HG03558 (cell line): Measurements from ENCODE around the gene CYB561A3.
A peak's percentile ranks its signal among the peaks of the same experiment; 100 is the strongest.
"Not testable (repeated sequence)": the region's sequence is repeated elsewhere in the genome, so short reads cannot be mapped to it uniquely, and the experiment has no call there.

Experiments
- ATAC-seq: cut with Tn5 transposase; IDR thresholded peaks from one replicate; pipeline ENCODE4 v1.9.1; 2021; ENCODE audit warnings: moderate number of reproducible peaks; ENCODE audit not compliant: unreplicated experiment; ENCODE audit errors: extremely low read depth

Gene CYB561A3, protein sequence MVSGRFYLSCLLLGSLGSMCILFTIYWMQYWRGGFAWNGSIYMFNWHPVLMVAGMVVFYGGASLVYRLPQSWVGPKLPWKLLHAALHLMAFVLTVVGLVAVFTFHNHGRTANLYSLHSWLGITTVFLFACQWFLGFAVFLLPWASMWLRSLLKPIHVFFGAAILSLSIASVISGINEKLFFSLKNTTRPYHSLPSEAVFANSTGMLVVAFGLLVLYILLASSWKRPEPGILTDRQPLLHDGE

DNA sequence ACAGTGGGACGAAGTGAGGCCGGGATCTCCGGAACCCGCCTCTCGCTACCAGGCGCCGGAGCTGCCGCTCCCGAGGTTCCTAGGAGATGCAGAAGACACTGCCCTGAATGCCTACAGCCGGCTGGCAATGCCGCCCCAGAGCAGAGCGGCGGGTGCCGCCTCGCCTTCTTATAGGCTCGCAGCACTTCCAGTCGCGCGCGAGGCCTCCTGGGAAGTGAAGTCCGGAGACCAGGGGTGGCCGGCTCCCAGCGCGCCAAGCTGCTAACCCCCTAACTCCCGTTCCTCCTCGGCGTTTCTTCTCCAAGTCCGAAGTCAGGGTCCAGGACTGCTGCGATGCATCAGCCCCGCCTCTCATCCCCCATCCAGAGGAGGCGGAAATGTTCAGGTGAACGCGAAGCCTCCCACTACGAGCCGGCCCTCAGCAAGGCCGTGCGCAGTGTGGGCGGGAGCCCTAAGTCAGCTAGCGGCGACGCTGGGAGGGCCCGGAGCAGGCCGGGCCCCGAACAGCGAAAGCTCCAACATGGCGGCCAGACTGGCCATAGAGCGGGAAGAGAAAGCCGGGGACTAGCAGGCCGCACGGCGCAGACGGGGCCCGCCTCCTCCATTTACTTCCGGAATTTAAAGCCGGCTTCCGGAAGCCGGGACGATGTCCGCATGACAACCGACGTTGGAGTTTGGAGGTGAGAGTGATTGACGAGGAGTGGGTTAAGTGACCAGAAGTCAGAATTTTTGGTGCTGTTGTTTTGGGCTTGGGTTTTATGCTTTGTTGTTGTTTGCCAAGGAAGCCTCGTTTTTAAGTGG is at the start of gene CYB561A3, which contains the start of gene TMEM138:
TSS of gene CYB561A3 (minus strand) at position 142 of the 801 bp plus-strand sequence. CDS start 5,169 bp downstream, outside the sequence.
TSS of gene TMEM138 (plus strand) at position 634 of the 801 bp plus-strand sequence. CDS start 2,017 bp downstream, outside the sequence.
- ATAC-seq: peak; percentile 76

DNA sequence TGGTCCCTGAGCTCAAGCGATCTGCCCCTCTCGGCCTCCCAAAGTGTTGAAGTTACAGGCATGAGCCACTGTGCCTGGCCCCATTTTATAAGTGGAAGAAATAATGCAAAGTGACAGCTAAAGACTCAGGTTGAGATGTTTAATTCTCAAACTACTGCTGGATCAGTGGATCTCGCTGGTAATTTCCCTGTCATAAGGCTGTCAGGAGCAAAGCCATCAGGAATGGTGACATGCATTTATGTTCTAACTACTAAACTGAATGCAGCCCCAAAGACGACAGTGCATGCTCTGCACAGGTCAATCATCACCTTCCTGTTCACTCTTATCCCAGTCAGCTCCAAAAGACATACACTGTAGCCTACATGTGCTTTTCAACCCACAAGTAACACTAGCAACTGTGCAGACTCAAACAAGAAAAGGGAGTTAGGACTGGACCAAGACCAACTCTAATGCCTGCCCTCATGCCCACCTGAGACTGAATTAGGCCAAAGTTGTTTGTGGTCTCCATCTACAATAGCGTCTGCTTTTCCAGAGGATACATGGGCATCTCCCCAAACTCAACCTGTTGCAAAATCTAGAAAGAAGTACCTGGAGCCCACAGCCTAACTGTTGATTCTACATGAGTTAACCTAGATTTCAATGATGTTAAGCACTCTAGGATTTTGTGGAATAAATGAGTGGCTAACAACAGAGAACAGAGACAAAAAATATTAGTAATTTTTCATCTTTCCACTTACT is 45.5 kb upstream of the CYB561A3 start:
- no peak for ATAC-seq

DNA sequence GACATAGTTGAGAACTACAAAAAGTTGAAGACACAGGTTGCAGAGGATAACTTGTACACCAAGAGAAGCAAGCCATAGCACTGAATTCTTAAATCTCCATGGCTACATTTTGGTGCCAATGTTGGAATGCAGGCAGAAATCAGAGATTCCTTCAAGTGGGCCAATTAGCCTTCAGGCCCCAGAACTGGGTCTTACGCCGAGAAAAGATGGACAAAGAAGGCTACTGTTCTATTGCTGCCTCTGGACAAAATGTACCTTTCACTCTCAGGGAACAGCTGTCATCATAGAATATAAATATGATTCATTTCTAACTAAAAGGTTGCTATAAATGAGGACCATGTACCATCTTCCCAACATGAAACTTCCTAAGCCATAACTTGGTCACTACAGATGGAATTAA is 44.4 kb upstream of the CYB561A3 start:
- no peak for ATAC-seq

DNA sequence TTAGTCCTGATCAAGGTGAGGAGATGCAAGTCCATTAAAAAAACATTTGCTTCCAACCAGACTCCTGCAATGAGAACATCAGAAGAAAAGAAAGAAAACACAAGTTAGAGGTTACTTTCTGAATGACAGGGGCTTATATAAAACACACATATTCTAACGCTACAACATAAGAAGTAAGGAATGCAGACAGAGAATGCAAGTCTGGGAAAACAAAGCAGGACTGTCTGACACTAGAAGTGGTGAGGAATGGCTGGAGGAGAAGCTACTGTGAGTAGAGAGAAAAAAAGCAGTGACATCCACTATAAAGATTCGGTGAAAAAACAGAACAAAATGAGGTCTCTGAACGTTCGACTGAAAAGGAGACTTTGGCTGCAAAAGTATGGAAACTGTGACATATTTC is 43.0 kb upstream of the CYB561A3 start:
- ATAC-seq: no peak

DNA sequence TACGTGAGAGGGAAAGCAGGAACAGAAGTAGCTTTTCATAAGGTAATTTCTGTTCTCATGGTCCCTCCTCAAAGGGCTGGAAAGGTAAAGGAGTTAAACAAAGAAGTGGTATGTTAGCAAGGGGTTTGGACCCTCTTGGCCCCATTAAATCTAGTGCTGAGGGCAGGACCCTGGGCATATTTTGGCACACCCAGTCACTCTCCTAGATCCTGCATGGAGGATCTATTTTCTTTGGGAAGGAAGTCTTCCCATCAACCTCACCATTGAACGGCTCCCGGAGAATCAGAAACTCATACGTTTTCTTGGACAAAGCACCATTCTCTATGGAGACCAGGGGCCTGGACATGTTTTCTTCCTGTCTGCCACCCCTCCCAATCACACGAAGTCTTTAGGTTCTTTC is 42.4 kb upstream of the CYB561A3 start:
- ATAC-seq: no peak

DNA sequence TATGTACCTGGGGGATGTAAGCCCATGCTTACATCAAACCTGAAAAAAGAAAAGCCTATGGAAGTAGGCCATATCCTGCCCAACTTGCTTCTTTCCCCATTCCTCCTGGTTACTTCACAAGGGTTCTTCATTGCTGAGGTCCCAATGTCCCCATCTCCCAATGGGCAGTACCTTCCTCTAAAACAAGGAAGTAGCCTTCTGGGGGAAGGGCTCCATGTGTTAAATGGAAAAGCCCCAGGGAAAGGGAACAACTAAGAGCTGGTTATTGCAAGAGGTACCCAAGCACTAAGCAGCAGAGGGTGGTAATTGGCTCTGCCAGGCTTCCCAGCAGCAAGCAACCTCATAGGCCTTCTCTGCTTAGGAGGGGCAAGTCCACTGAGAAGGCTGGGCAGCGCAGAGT is 42.0 kb upstream of the CYB561A3 start:
- no peak for ATAC-seq

DNA sequence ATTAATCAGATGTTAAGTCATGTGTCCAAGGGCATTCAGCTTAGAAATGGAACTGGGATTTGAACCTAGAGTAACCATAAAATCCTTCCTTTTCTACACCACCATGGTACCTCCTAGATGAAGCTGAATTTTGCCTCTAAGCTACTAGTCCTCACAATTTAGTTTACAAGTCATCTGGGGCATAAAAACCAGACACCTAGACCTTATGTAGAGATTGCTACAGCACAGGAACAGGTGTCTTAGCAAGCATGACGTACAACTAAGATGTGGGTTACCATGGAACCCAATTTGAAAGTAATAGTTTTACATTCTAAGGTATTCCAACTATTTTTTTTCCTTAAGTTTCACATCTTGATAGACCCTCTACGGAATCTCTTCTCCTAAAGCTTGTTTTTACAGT is 39.9 kb upstream of the CYB561A3 start:
- ATAC-seq: no peak

DNA sequence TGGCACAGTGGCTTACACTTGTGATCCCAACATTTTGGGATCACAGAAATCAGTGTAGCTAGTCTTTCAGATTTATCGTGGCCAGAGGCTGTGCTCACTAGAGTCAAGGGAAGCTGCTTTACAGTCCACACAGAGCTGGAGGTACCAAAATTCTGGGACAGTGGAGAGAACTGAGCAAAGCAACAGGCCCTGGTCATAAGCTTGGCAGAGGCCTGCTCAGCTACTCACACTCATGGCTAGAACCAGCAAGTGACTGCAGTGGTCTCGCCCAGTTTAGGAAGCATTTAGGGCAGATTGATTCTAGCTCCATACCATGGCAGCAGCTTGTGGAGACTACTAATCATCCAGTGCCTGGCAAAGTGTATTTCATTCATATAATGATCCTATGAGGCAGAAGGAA is 39.5 kb upstream of the CYB561A3 start:
- ATAC-seq: no peak

DNA sequence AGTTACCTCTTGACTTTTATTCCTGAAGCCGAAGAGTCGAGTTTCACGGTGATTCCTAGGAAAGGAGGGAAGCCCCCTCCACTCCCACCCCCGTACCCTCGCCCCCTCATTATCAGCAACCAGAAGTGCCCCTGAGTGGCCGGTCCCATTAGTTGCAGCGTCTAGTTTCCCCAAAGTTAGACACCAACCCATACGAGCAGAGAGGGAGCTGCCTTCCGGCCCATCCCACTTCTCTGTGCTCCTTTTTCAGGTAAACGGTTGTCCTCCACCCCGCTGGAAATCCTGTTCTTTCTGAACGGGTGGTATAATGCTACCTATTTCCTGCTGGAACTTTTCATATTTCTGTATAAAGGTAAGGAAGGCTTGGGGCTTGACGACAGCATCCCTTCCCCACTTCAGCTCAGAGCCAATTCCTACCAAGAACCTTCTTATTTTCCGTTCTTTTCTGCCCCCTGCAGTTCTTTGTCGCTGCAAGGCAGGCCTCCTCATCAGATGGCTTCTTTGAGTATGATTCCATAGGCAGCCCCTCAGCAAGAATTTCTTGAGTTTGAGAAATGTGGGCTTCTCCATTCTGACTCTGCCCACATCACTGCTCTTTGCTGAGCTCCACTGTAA is 31.4 kb upstream of the CYB561A3 start:
- ATAC-seq: no peak

DNA sequence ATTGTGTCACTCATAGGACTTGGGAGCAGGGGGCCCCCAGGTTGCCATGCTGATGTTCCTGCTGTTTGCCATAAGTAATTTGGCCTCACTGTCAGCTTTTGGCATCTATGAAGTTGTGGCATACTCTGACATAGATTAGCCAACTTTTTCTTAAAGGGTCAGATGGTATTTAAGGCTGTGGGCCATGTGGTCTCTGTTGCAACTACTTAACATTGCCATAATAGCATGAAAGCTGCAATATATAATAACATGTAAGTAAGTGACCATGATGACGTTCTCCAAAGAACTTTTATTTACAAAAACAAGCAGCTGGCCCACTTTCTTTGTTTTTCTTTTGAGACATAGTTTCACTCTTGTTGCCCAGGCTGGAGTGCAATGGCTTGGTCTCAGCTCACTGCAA is 28.5 kb upstream of the CYB561A3 start:
- ATAC-seq: no peak

DNA sequence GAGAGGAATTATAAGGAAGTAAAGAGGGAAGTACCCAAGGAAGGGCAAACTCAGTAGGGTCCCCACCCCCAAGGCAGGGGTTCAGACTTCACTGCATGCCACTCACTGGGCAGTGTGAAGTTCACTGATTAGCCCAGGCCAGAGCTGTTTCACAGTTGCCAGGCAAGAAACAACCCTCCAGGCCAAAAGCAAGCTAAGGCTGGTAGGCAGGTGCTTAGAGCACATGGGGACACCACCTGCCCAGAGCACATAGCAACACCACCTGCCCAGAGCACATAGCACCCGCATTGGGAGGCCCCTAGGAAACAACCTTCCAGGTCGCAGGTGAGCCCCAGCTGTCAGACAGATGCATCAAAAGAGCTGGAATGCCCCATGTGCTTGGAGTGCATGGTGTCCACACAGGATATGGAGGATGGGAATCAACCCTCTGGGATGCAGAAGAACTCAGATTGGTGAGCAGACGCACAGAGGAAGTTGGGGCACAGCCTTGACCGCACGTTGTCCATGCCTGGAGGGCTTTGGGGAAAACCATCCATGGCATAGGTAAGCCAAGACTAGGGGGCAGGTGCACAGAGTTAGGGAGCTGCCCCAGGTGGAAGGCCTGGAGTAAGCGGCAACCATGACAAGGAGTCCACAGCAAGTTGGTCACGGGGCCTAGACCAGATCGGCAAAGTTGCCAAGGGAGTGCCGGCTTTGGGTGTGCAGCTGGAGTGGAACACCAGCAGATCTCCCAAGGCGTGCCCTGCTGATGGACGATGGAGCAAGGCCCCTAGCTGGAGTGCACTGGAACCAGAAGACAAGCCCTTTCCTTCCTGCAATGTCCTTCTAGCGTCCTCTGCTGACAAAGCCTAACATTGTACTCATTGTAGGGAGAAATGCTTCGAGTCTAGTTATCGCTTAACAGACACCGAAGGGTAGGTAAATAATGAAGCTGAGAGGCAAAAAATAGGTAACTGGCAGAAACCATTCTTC is 22.9 kb upstream of the CYB561A3 start:
- ATAC-seq: no peak

DNA sequence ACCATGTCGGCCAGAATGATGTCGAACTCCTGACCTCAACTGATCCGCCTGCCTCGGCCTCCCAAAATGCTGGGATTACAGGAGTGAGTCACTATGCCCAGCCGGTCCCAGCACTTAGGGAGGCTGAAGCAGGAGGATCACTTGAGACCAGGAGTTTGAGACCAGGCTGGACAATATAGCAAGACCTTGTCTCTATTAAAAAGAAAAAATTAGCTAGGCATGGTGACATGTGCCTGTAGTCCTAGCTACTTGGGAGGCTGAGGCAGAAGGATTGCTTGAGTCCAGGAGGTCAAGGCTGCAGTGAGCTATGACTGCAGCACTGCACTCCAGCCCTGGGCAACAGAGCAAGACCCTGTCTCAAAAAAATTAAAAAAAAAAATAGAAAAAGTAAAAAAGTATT is 22.2 kb upstream of the CYB561A3 start:
- ATAC-seq: not testable (repeated sequence)

DNA sequence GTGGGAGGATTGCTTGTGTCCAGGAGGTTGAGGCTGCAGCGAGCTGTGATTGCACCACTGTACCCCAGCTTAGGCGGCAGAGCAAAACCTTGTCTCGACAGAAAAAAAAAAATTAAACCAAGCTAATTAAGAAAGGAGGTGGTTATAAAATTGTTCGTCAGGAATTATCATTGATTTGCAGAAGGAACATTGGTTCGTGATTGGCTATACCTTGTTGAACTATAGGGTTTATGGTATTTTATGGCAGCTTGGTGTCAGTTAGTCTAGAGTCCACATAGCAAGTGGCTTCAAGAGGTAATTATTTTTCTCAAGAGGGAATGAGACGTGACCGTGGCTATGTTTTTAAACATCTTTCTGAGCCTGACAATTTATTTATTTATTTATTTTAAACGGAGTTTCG is 19.2 kb upstream of the CYB561A3 start:
- no peak for ATAC-seq

DNA sequence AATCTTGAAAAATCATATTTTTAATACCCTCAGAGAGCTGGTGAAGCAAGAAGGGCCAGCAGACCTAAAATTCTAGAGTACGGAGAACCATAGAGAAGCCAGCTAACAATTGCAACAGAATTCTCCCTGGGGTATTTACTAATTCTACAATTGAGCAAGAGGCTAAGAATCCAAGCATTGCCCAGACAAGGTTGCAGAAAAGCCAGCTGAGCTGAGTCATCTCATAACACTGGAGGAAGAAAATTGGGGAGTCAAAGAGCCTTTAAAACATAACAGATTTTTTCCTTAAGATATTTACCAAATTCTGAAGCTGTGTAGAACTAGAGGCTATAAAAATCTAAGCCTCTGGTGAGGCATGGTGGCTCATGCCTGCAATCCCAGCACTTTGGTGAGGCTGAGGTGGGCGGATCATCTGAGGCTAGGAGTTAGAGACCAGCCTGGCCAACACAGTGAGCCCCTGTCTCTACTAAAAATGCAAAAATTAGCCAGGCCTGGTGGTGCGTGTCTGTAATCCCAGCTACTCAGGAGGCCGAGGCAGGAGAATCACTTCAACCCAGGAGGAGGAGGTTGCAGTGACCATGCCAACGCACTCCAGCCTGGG is 17.1 kb upstream of the CYB561A3 start:
- no peak for ATAC-seq

DNA sequence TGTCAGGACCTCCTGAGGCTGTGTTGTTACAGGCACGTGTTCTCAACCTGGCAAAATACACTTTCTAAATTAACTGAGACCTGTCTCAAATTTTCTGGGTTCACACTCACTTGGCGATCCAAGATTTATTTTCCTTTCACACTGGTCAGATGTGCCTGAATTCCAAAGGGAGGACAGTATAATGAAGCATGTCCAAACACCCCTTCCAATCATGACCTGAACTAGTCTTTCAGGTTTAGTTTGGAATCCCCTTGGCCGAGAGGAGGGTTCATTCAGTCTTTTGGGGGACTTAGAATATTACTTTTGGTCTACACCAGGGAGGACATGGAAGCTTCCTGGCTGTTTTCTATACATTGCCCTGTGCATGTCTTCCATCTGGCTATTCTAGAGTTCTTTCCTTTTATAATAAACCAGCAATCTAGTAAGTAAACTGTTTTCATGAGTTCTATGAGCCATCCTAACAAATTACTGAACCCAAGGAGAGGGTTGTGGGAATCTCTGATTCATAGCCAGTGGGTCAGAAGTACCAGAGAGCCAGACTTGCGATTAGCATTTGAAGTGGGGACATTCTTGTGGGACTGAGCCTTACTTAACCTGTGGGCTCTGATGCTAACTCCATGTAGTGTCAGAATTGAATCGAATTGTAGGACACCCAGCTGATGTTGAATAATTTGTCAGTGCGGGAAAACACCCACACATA is 15.9 kb upstream of the CYB561A3 start:
- ATAC-seq: no peak

DNA sequence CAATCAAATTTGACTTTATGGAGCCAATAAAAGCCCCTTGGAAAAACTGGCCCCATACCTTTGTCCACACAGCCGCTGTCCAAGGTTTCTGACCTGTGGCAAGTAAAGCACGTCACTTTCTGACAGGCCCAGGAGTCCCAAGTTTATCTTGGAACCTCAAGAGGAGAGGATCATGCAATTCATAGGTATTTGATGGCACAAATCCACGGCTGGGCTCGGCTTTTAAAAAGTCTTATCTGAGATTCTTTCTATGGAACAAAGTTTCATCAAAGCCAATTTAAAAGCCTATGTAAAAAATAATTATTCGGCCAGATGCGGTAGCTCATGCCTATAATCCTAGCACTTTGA is 14.1 kb upstream of the CYB561A3 start:
- no peak for ATAC-seq

DNA sequence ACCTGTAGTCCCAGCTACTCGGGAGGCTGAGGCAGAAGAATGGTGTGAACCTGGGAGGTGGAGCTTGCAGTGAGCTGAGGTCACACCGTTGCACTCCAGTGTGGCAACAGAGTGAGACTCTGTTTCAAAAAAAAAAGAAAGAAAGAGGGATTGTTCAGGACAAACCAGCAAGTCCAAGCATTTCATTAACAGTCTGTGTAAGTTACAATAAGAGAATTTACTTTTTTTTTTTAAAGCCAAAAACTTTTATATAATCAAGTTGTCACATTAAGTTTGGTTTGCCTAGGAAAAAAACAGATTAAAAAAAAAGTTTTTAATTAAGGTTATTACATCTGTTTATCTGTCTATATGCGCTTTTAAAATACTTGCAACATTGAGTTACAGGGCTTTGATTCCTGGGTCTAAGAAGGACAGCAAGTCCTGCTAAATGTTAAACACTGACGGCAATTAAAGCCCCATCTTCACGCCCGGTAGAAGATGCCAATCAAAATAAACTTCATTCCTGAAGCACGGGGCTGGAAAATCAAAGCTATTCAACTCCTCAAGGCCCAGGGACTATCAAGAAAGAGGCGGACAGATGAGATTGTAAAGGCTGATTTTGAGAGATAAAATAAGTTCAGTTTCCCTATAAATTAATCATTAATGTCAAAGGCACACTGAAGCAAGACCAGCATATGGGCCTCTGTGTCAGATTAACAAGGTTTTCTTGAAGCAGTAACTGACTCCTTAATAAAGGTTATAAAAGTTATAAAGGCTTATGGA is 11.2 kb upstream of the CYB561A3 start:
- no peak for ATAC-seq
